Ovary (tissue), 9 donors: ENCODE measurements around the gene PAGR1. TPM values are rescaled to one million over a fixed set of nuclear protein-coding genes. Genes with fewer than 3 reads are reported as not detected.

Experiments
- DNase-seq, 5 donors: peaks; one replicate each; pipeline ENCODE4 v3.0.0-alpha.2; 2019 to 2020
- H3K27ac ChIP-seq, 2 donors: fragments of 200-600 bp; one replicate each; pipeline versions ENCODE4 v1.5.1 to v1.8.0; 2019 to 2022
- H3K27me3 ChIP-seq: fragments of 200-600 bp; one replicate; pipeline ENCODE4 v1.8.0; 2022
- H3K36me3 ChIP-seq: fragments of 200-600 bp; sonication (generic); one replicate; pipeline ENCODE4 v1.5.1; 2019
- H3K4me1 ChIP-seq: one replicate; pipeline ENCODE4 v1.8.1; 2013; ENCODE audit warnings: mild to moderate bottlenecking, moderate library complexity; ENCODE audit not compliant: insufficient read depth
- H3K4me3 ChIP-seq: fragments of 200-600 bp; sonication (generic); one replicate; pipeline ENCODE4 v1.5.1; 2017
- H3K9me3 ChIP-seq, 2 donors: fragments of 200-600 bp in 1 of 2; sonication (generic) in 1 of 2; one replicate each; pipeline versions ENCODE4 v1.5.1 to v1.8.1; 2013 to 2019; ENCODE audit warnings: mild to moderate bottlenecking in 1 of 2, moderate library complexity in 1 of 2
- CTCF ChIP-seq, 3 donors: fragments of 450-650 bp in 2 of 3; fragments of 200-600 bp in 1 of 3; IDR thresholded peaks; one replicate each; pipeline versions ENCODE4 v1.5.1 to v1.8.0; 2016 to 2022; ENCODE audit warnings: antibody characterized with exemption in 3 of 3, mild to moderate bottlenecking in 1 of 3
- EP300 ChIP-seq: sonication (generic); formaldehyde crosslinking; IDR thresholded peaks from one replicate; pipeline ENCODE4 v1.6.1; 2017; ENCODE audit warnings: antibody characterized with exemption
- POLR2A ChIP-seq: fragments of 450-650 bp; IDR thresholded peaks from one replicate; pipeline ENCODE4 v1.6.1; 2017; ENCODE audit warnings: antibody characterized with exemption, mild to moderate bottlenecking, moderate library complexity
- WGBS, 3 donors: extraction: QIAGEN DNeasy Blood & Tissue Kit in 1 of 3; methylation state at CpG; one replicate each; pipeline versions ENCODE4 v1.1.5 to v1.1.7; 2013 to 2017; 5-methylcytosine and 5-hydroxymethylcytosine counted together
- intact Hi-C, 4 donors: fragments of 100-400 bp; cut with DNase I; formaldehyde crosslinking; loops; one replicate each; pipeline versions ENCODE4 v1.11.0 to v1.15.1; 2022 to 2023
- polyA plus RNA-seq, 2 donors: library from polyadenylated mRNA; stranded (reverse); fragments of 200-250 nt in 1 of 2; fragments of 350-450 nt in 1 of 2; fragmentation: Illumina TruSeq in 1 of 2; extraction: RNeasy Lipid Tissue Mini Kit (QIAGEN cat#74804) in 1 of 2; gene quantifications; one replicate each; pipeline ENCODE4 v1.2.3, GENCODE V29; 2013 to 2014
- total RNA-seq, 7 donors: library from RNA; depleted of rRNA in 2 of 7; stranded (reverse); fragments of >200 nt in 2 of 7; fragmentation: NEBNext Ultra II Directional in 3 of 7; extraction: Animal tissue kit (Norgen Biotek cat#: 25700) in 3 of 7; gene quantifications; one replicate each; pipeline versions ENCODE4 v1.1.0 to v1.2.4, GENCODE V29; 2016 to 2023
- donor health status: DM: no; HTN: no; CAD: no; lungs with moderate emphysema.
- donor health status: DM: no; HTN: no; CAD: no.
- donor health status: Bipolar disorder and iron deficiency.
- donor health status: DM: yes; HTN: yes; CAD: no.
- donor health status: DM: no; HTN: no; CAD: no.
- donor health status: DM: yes; HTN: yes; CAD: no.

Gene PAGR1
- total and polyA plus RNA-seq, 9 donors = 13.9 to 83.6 (median 63.3) TPM

GRCh38 chr16:29811896-29812665 lies 3.9 kb upstream of the PAGR1 start, which contains the start of gene PRRT2:
PRRT2 (plus strand) TSS chr16:29812193; CDS start chr16:29813055, 862 bp downstream.
- Histone ChIP-seq H3K4me3 (peak within 1 kb of the TSS; percentile 66), H3K36me3 (no peaks in the 10 kb centered on the region), H3K27ac (peak within 1 kb of the TSS; percentile 8 to 89), H3K27me3 (no peaks in the 10 kb centered on the region), H3K9me3 (no peaks in the 10 kb centered on the region), H3K4me1 (peaks cover 36% of the 10 kb centered on the region)
- 1 to 2% (median 1%) methylated on average over 67 to 69 of the region's 69 CpGs for WGBS, 3 donors
- intact Hi-C loops = loop anchor here in 2 of 4 donors (5.0 kb wide), 3 partner anchors 35 to 195 kb away; no protein-coding TSS in a partner anchor
- DNase-seq = peak; percentile 86 to 89 (median 87)
- TF ChIP-seq EP300 (no peak), POLR2A (no peak), CTCF (IDR thresholded peaks at IDR 0.05) (no peak)

- 32 to 45% (median 43%) methylated on average over 9 of the region's 9 CpGs for WGBS, 3 donors
- H3K4me1 ChIP-seq = peaks cover 37% of the 10 kb centered on the region
- intact Hi-C loops = loop anchor here in 2 of 4 donors (5.0 kb wide), 3 partner anchors 34 to 194 kb away; no protein-coding TSS in a partner anchor
Observed at GRCh38 chr16:29812754-29813643, 3.0 kb upstream of the PAGR1 start.

GRCh38 chr16:29813644-29814562 lies 2.0 kb upstream of the PAGR1 start:
- H3K27ac ChIP-seq = peak overlapping the region; percentile 2 to 89
- peaks cover 32% of the 10 kb centered on the region for H3K4me1 ChIP-seq
- no peaks in the 10 kb centered on the region for H3K9me3 ChIP-seq
- no peaks in the 10 kb centered on the region for H3K27me3 ChIP-seq
- peak in 4 of 5 donors; percentile 37 to 52 (median 47) for DNase-seq
- TF ChIP-seq POLR2A = no peak
- TF ChIP-seq EP300 = no peak
- TF ChIP-seq CTCF (IDR thresholded peaks at IDR 0.05) = no peak
- intact Hi-C loops = loop anchor here in 3 of 4 donors (2.0 to 5.0 kb wide), 4 partner anchors 23 to 193 kb away; partner anchors contain the start of gene KIF22 (in 1 of the 3)
- 57 to 68% (median 64%) methylated on average over 22 to 24 of the region's 24 CpGs for WGBS, 3 donors
- no peak overlapping the region for H3K4me3 ChIP-seq
- no peaks in the 10 kb centered on the region for H3K36me3 ChIP-seq

More at GRCh38 chr16:29812754-29813643, 3.0 kb upstream of the PAGR1 start:
- Histone ChIP-seq H3K27ac (peak overlapping the region; percentile 8 to 89), H3K36me3 (no peaks in the 10 kb centered on the region), H3K27me3 (no peaks in the 10 kb centered on the region), H3K4me3 (peak overlapping the region; percentile 66), H3K9me3 (no peaks in the 10 kb centered on the region)
- DNase-seq = peak in 4 of 5 donors; percentile 29 to 50 (median 46)
- TF ChIP-seq EP300 (no peak), POLR2A (no peak), CTCF (IDR thresholded peaks at IDR 0.05) (no peak)
